Dedifferentiated amniotic fluid mesenchymal stem cell (primary cell): Measurements from ENCODE around the gene MACROH2A2.
"Not testable (repeated sequence)": the region's sequence is repeated elsewhere in the genome, so short reads cannot be mapped to it uniquely, and the experiment has no call there.

Source experiments
- DNase-seq: peaks from one replicate; pipeline ENCODE4 v3.0.0-alpha.2; 2016; ENCODE audit errors: extremely low spot score

MACROH2A2 gene

GRCh38 chr10:70101068-70101562, 48.5 kb downstream of the MACROH2A2 start:
- DNase-seq = not testable (repeated sequence)

GRCh38 chr10:70101668-70102067, 49.0 kb downstream of the MACROH2A2 start:
- no peak for DNase-seq

GRCh38 chr10:70106958-70107791, 54.5 kb downstream of the MACROH2A2 start:
- DNase-seq = no peak

- no peak for DNase-seq
Measured at GRCh38 chr10:70109064-70109729, 56.6 kb downstream of the MACROH2A2 start.

- no peak for DNase-seq
Measured at GRCh38 chr10:70111496-70111895, 58.9 kb downstream of the MACROH2A2 start.

GRCh38 chr10:70112071-70112470, 59.4 kb downstream of the MACROH2A2 start:
- no peak for DNase-seq

- DNase-seq = no peak
Measured at GRCh38 chr10:70114902-70115301, 62.3 kb downstream of the MACROH2A2 start.

GRCh38 chr10:70115948-70116682, 63.5 kb downstream of the MACROH2A2 start:
- DNase-seq = no peak

GRCh38 chr10:70117646-70118045, 65.0 kb downstream of the MACROH2A2 start:
- DNase-seq = no peak

GRCh38 chr10:70118196-70118595, 65.5 kb downstream of the MACROH2A2 start:
- no peak for DNase-seq

- DNase-seq = no peak
Measured at GRCh38 chr10:70119197-70119596, 66.6 kb downstream of the MACROH2A2 start.

GRCh38 chr10:70119623-70120022, 67.0 kb downstream of the MACROH2A2 start:
- no peak for DNase-seq

- no peak for DNase-seq
Measured at GRCh38 chr10:70120417-70120816, 67.8 kb downstream of the MACROH2A2 start.

- no peak for DNase-seq
Measured at GRCh38 chr10:70121281-70121949, 68.8 kb downstream of the MACROH2A2 start.

GRCh38 chr10:70122742-70123141, 70.1 kb downstream of the MACROH2A2 start:
- no peak for DNase-seq

- not testable (repeated sequence) for DNase-seq
Measured at GRCh38 chr10:70123166-70123565, 70.5 kb downstream of the MACROH2A2 start.

GRCh38 chr10:70123817-70124216, 71.2 kb downstream of the MACROH2A2 start:
- no peak for DNase-seq

- DNase-seq = no peak
Measured at GRCh38 chr10:70124415-70124814, 71.8 kb downstream of the MACROH2A2 start.

GRCh38 chr10:70124918-70125317, 72.3 kb downstream of the MACROH2A2 start:
- no peak for DNase-seq

- no peak for DNase-seq
Measured at GRCh38 chr10:70125918-70126552, 73.4 kb downstream of the MACROH2A2 start.

GRCh38 chr10:70126700-70127395, 74.2 kb downstream of the MACROH2A2 start:
- DNase-seq = no peak
